HG03460 (cell line): Measurements from ENCODE around the gene ZNF260.
"Not testable (repeated sequence)": the region's sequence is repeated elsewhere in the genome, so short reads cannot be mapped to it uniquely, and the experiment has no call there.

Source experiments
- ATAC-seq: cut with Tn5 transposase; IDR thresholded peaks from one replicate; pipeline ENCODE4 v1.9.1; 2021; ENCODE audit not compliant: unreplicated experiment

The ZNF260 gene

GRCh38 chr19:36490846-36491245 is 37.2 kb downstream of the ZNF260 start:
- not testable (repeated sequence) for ATAC-seq

GRCh38 chr19:36489920-36490415 is 38.1 kb downstream of the ZNF260 start:
- peak; percentile 33 for ATAC-seq

GRCh38 chr19:36489118-36489919 is 38.8 kb downstream of the ZNF260 start, which contains the start of gene ZNF566:
Gene ZNF566, minus strand, starts transcription at chr19:36489561. Its CDS starts 13,004 bp downstream, at chr19:36476557.
- ATAC-seq = peak; percentile 92

GRCh38 chr19:36488846-36489117 is 39.3 kb downstream of the ZNF260 start:
- peak; percentile 26 for ATAC-seq

- ATAC-seq = no peak
Observed at GRCh38 chr19:36488118-36488845, 39.8 kb downstream of the ZNF260 start.

GRCh38 chr19:36483653-36484052 is 44.4 kb downstream of the ZNF260 start:
- no peak for ATAC-seq

GRCh38 chr19:36482876-36483275 is 45.2 kb downstream of the ZNF260 start:
- ATAC-seq = no peak
